DMS53 treated with DMSO at 0.1 percent for 48 hours (cell line): ENCODE data around the gene CKMT1A.
"Not testable (repeated sequence)": the region's sequence is repeated elsewhere in the genome, so short reads cannot be mapped to it uniquely, and the experiment has no call there.

Experiments
- DNase-seq: peaks from one replicate; lab custom pipeline; 2025; ENCODE audit not compliant: unreplicated experiment; lab: John Stamatoyannopoulos, UW

CKMT1A gene

DNA sequence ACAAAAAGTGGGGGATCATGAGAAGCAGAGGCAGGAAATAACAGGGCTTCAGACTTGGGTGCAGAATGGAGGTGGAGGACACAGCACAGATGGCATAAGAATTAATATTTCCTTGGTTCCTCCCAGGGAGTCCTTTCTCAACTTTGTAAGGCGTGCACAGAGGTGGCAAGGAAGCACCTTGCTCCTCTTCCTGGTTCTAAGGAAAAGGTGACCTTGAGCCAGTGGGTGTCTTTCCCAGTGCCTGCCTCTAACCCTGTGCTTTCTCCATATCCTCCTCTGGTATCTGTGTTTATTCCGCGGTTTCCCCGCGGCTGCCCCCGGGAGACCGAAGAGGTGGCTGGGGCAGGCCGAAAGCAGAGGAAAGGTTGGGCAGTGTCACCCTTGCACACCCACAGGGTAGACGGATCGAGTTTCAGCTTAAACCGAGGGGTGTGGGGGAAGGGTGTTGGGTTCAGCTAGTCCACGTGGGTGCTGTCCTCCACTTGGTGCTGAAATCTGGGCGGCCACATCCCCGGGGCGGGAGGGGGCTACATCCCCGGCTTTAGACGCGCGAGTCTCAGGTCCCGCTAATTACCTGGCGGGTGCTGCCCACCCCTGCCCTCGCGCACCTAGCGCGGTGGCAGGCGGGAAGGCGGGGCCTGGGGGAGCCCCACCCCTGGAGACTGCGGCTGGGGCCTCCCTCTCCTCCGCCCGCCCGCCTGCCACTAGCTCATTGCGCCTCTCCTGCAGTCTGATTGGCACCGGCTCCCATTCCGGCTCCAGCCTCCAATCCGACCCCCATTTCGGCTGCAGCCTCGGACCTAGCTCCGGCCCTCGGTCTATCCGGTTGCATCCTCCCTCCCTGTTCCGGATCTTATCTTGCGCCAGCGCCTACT, at the start of gene CKMT1A:
Gene CKMT1A (plus strand): TSS at position 712 of the 875 bp plus-strand sequence. CDS start 192 bp downstream, outside the sequence.
- DNase-seq: not testable (repeated sequence)

DNA sequence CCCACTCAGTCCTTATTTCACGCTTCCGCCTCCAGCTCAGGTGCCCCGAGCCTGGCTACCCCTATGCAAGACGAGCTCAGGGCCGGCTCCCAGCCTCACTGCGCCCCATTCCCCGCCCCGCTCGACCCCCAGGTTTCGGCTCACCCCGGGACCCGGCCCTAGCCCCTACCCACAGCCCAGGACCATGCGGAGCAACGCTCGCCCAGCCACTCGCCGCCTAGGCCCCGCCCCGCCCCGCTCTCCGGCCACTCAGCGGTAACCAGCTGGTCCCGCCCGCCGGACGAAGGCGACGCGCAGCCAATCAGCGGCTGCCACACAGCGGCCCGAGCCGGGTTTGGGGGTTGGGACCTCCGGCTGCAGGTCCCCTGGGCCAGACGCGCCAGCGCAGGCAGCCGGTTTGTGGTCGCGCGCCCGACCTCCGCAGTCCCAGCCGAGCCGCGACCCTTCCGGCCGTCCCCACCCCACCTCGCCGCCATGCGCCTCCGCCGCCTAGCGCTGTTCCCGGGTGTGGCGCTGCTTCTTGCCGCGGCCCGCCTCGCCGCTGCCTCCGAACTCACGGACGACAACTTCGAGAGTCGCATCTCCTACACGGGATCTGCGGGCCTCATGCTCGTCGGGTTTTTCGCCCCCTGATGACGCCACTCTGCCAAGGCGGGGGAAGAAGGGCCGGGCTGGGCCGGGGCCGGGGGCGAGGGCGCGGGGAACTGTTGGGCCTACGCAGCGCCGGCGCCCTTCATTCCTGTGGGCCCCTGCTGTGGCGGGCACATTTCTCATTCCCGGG, 44.8 kb upstream of the CKMT1A start, which contains the start of gene CATSPER2:
Gene CATSPER2 (minus strand): TSS at position 196 of the 781 bp plus-strand sequence. CDS start 783 bp downstream, outside the sequence.
- DNase-seq: no peak

DNA sequence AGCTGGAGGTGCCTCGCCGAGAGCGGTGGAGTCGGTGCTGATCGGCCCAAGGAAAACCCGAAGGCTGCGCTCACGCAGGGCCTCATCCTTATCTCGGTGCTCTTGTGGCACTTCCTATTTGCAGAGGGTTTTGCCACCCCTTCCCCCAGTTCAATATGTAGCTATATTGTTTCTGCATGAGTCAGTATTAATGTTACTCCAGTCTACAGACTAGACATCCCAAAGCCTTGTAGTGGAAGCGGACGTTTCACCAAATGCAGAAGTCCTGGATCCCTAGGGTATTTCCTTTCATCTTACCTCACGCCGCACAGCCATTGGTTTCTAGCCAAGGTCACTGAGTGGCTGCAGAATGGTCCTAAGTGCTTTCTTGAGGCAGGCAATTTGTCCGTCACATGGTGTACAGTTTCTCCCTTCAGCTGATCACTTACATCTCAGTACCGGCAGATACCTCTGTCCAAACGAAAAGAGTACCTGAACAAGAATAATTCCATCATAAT, 44.2 kb upstream of the CKMT1A start:
- not testable (repeated sequence) for DNase-seq

GRCh38 chr15:43659727-43660126, 33.9 kb upstream of the CKMT1A start:
- not testable (repeated sequence) for DNase-seq

DNA sequence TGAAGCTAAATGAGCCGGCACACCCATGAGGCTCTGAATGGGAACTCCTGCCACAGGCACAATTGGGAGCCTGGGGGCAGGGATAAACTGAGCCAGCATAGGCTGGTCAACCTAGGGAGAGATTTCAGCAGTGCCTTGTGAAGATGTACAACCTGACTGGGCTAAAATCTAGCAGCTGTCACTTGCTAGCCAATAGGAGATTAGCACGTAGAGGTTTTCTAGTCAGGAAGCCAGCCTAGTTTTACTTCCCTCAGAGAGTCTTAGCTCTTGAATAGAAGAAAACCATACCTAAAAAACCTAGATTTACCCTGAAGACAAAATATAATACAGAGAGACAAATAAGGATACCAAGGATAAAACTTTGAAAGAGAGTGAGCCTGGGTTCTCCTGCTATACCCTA, 31.4 kb upstream of the CKMT1A start:
- not testable (repeated sequence) for DNase-seq

DNA sequence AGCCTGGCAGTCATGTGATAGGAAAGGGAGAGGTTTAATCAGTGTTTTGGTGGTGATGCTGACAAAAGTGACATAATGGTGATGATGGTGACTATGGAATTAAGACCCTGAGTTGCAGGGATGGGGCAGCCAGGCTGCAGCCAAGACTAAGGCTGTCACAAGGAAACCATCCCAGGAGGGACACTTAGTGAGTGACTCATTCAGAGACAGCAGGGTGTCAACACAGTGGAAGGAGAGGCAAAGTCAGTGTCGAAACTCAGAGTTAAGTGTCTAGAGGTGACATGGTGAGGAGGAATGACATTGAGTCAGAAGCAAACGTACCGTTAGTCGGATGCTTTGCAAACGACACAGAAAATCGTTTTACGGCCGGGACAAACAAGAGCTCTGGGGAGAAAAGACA, 30.3 kb upstream of the CKMT1A start:
- DNase-seq: not testable (repeated sequence)

DNA sequence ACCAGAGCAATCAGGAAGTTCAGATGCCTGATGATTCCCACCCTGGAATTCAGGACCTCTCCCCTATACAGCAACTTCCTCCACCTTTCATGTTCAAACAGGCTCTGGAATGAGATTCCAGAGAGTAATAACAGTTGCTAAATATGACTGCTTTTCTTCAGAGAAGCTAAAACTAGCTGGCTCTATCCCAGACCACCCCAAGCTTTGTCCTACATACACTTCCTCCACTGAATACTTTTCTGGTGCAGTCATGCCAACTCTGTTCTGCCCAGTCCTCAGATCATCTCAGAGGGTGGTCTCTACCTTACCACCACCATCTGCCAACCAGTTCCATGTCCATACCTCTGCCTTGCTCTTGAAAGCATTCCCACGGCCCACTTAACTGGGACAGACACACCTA, 27.5 kb upstream of the CKMT1A start:
- DNase-seq: not testable (repeated sequence)

GRCh38 chr15:43674175-43674574, 19.5 kb upstream of the CKMT1A start:
- DNase-seq: not testable (repeated sequence)

DNA sequence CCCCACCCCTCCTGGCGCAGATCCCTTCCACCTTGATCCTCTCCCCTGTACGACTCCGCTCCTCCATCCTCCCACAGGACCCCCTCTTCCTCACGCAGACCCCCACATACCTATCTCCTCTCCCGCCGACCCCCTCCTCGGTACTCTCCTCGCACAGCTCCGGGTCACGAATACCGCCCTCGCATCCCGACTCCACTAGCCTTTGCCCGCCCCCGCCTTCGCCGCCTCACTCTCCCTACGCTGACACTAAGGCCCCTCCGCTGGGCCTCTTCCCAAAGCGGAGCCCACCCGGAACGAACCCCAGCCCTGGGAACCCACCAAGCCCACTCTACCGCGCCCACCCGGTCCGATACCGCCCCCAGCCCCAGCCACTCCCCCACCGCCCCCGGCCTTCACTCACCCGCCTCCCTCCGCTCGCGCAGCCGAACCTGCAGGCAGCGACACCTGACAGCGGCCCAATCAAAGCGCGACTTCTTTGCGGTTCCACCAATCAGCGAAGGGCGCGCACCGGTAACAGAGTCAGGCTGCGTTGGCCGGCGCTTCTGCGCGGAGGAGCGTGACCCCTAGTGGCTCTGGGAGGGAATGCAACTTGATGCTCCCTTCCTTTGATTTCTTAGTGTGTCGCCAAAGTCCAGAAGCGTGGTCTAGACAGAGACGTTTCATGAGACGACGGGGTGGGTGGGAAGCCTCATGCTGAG, 3.9 kb upstream of the CKMT1A start:
- DNase-seq: not testable (repeated sequence)

DNA sequence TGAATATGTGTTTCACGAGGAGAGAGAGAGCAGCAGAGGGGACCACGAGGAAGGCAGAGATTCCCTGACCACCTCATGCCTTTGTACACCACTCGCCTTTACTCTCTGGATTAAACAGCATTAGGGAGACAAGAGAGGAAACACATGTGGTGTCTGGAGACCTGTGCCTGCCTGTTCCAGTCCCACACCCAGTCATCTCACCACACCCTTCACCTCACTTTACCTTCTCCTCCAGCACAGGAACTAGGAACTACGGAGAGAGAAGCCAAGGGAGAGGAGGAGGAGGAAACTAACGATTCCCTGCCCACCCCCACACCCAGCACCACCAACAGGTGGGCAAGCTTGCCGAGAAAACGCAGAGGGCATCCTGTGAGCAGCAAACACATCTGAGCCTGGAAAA, 980 bp upstream of the CKMT1A start:
- not testable (repeated sequence) for DNase-seq

DNA sequence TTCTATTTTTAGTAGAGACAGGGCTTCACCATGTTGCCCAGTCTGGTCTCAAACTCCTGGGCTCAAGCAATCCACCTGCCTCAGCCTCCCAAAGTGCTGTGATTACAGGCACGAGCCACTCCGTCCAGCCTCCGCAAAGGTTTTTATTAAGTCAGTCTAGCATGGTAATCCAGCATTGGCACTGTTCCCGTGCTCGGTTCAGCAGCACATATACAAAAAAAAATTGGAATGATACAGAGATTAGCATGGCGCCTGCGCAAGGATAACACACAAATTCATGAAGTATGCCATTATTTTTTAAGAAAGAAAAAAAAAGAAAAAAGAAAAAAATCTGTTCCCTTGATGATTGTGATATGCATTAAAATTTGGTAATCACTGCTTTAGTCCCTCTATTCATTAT, 8.5 kb downstream of the CKMT1A start:
- DNase-seq: no peak

DNA sequence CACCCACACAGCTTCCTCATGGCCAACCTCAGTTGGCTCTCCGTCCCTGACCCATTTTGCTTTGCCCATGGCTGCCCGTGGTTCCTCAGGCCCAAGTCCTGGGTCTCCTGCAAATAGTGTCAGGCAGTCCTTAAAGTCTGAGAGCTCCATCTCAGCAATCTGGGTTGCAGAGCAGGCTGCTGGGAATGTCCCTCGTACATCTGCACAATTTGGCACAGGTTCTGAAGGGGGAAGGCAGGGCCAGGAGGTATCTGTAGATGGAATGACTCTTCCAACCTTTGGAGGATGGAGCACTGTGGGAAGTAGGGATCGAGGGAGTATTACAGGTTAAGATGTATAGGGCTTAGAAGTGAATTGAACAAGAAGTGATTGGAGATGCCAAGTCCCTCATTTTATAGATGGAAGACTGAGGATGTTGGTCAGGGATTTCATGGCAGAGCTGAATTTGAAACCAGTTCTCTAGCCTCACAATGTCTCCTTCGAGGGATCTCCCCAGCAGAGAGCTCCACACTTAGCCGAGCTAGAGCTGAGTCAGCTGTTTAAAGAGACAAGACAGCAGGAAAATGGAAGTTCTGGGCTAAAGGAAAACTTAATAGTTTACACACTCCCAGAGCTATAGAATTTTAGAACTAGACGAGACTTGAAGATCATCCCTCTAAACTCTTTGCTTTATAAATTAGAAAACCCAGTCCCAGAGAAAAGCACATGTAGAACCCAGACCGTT, 9.2 kb downstream of the CKMT1A start:
- no peak for DNase-seq

- DNase-seq: not testable (repeated sequence)
Observed at GRCh38 chr15:43710431-43711131, 16.9 kb downstream of the CKMT1A start.

DNA sequence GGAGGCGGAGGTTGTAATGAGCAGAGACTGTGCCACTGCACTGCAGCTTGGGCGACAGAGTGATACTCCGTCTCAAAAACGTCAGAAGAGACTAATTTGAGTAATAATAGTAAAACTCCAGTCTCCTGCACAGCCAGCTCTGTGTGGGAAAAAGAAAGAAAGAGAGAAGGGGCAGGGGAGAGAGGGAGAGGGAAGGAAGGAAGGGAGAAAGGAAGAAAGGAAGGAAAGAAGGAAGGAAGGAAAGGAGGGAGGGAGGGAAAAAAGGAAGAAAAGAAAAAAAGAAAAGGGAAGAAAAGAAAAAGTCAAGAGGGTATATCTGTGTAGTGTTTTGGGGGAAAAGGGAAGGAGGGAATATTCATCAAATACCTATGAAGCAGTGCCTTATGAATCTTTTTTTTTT, 29.5 kb downstream of the CKMT1A start:
- DNase-seq: no peak

GRCh38 chr15:43726306-43726705, 32.6 kb downstream of the CKMT1A start:
- not testable (repeated sequence) for DNase-seq

DNA sequence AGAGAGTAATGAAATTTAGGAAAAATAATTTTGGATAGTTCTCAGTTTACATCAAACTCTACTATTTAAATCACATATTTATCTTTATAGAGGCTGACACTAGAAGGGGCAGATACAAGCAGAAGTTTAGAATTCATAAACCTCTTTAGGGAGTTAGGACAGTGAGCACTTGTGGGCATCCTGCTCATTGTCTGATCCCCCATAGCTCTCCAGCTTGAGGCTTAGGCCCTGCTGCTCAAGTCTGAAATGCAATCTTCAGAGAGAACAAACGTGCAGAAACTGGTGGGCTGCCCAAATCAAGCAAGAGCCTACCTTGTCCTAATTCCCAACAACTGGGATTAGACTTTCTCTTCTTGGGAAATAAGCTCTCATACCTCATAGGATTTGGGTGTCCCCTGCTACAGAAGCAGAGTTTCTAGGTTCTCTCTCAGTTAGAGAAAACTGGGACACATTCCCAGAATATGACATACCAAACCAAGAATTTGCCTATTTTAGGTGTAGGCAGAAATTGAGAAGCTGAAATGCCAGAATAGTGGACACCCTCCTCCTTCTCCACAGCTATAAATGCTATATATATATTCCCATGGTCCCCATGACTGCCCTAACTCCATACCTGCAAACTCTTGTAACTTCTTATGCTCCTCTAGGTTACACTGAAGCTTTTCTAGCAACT, 34.5 kb downstream of the CKMT1A start:
- DNase-seq: not testable (repeated sequence)

DNA sequence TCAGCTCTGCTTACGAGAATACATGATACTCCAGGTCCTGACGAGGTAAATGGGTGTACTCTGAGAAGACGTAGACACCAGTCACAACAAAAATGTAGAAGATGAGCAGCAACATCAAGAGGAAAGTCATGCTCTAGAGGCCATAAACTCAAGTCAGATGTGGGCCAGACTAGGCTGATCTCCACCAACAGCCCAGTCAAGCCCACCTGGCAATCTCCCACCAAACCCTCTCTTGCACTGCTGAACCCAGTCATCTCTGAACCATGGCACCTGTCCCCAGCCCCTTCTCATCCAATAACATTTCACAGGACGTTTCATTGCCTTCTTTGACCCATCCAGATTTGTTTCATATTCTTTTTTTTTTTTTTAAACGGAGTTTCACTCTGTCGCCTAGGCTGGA, 41.8 kb downstream of the CKMT1A start:
- DNase-seq: no peak

DNA sequence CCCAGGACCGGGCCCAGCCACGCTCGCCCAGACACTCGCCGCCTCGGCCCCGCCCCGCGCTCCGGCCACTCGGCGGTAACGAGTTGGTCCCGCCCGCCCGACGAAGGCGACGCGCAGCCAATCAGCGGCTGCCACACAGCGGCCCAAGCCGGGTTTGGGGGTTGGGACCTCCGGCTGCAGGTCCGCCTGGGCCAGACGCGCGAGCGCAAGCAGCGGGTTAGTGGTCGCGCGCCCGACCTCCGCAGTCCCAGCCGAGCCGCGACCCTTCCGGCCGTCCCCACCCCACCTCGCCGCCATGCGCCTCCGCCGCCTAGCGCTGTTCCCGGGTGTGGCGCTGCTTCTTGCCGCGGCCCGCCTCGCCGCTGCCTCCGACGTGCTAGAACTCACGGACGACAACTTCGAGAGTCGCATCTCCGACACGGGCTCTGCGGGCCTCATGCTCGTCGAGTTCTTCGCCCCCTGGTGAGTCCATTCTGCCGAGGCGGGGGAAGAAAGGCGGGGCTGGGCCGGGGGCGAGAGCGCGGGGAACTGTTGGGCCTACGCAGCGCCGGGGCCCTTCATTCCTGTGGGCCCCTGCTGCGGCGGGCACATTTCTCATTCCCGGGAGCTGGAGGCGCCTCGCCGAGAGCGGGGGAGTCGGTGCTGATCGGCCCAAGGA, 52.7 kb downstream of the CKMT1A start, which contains the start of gene PDIA3:
Gene PDIA3 (plus strand): TSS at position 194 of the 658 bp plus-strand sequence. CDS start 102 bp downstream, at position 296.
- peak; percentile 47 for DNase-seq
